ENCODE measurements around the gene NUP88.

GRCh38 chr17:5425826-5426225 lies 6.4 kb upstream of the NUP88 start:
- TF ChIP-seq CTCF (IDR thresholded peaks at IDR 0.05) (no peak), EP300 (IDR thresholded peaks at IDR 0.05) (no peak), POLR2AphosphoS5 (IDR thresholded peaks at IDR 0.05) (no peak)

Data from upper lobe of left lung (tissue), 4 donors.